ENCODE data around the gene DDX20.
A peak's percentile ranks its signal among the peaks of the same experiment; 100 is the strongest.

Gene DDX20

DNA sequence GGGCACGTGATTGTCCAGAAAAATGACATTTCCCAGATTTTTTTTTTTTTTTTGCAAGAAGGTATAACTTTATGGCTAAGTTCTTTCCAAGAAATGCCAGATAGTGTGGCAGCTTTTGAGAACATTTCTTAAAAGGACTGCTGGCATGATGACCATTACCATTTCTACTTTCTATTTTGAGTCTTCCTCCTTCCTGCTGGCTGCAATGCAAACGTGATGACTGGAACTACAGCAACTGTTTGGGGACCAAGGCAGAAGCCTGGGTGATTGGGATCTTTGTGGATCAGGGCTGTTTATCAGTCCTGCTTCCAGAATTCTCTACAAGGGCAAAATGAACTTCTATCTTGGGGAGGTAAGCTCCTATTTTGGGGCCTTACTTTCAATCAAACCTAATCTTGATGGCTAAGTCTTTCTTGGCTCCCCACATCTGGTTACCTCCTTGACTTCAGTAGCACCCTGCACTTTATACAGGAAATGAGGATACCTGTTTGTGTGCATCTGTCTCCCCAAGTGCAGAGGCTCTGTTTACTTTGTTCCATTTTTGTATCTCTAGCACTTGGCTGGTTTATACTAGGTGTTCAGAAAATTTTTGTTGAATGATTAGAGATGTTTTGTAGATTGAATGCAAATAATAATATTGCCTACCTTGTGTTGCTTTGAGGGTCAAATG, 3.7 kb upstream of the DDX20 start:
- DNase-seq, result no peak

DNA sequence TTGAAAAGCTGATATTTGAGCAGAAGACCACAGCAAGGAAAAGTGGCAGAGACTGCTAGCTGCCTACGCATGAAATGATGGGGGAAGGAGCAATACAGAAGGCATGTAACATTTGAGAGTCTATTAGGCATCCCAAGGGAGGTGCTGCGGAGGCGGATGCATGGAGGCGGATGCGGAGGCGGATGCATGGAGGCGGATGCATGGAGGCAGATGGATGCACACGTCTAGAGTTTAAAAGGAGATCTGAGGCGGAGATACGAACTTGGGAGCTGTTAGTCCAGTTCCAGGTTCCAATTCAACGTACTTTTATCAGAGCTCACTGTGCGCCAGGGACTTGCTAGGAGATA, 744 bp upstream of the DDX20 start:
- peak; percentile 72 for DNase-seq

DNA sequence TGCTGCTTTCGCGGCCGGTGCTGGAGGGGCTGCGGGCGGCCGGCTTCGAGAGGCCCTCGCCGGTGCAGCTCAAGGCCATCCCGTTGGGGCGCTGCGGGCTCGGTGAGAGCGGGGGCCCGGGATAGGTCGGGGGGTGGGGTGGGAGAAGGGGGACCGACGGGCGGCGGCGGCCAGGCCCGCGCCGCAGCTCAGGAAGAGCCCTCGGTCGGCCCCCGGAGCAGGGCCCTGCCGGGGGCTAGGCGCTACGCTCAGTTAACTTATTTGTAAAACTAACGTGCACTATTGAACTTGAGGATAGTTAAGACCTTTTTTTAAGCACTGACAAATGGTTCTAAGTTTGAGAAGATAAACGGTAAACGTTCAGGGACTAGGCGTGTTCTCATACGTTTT, 418 bp downstream of the DDX20 start:
- no peak for DNase-seq

DNA sequence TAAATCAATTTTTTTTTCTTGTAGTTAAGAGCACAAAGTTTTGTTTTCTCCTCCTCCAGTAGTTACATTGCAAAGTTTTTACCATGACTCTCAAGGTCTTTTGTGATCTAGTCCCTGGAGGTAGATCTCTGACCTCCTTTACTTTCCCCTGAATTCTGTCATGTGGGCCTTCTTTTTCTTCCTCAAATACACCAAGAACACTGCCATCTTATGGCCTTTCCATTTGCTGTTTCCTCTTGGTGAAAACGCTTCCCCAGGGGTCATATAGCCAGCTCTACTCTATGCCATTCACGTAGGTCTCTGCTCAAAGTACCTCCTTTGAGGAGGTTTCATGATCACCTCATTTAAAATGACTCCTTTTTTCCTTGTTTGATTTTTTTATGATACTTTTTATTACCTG, 2.7 kb downstream of the DDX20 start:
- no peak for DNase-seq

DNA sequence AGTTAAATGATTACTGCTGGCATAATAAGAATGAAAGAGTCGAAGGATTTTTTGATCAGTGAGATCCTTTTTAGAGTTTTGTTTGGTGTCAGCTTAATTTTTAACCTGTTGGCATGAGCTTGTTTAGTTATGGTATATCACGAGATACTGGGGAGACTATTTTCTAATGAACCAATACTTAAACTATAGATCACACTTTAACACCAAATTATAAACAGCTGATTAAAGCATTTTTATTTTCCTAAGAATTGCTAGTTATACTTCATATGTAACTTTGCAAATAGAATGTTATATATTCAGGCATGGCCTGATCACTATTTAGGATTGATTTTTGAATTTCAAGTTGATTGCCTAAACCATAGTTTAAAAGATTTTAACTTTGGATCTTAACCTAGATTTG, 6.0 kb downstream of the DDX20 start:
- DNase-seq, result no peak

DNA sequence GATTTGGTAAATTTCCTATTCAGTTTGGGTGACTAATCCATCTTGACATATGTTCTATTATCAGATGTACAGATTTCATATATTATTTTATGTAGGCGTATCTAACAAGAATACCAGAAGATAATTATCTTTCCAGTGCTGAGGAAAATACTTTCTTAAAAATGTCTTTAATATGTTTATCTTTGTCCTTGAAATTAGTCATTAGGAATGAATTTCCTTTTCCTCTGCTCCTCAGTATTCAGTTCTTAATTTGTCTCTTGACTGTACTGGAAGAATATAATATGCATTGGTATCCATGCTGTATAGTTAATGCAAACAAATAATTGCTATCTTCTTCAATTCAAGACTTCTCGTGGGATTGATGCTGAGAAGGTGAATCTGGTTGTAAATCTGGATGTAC, 6.6 kb downstream of the DDX20 start:
- no peak for DNase-seq

DNA sequence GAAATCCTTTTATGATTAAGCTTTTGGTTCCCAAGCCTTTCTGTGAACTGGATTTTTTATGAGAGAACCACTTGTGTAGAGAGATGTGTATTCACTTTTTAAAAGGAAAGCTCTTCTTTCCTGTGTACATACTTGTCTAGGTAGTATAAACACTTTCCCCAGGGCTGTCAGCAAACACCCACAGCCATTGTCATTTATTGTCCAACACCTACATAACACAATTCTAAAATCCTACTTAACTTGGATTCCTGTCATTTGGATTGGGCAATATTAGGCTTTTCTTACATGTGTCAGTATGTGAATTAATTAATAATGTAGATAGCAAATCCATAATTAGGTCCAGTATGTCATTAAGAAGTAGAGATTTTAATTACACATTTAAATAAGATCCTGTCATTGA, 12.3 kb downstream of the DDX20 start:
- no peak for DNase-seq

DNA sequence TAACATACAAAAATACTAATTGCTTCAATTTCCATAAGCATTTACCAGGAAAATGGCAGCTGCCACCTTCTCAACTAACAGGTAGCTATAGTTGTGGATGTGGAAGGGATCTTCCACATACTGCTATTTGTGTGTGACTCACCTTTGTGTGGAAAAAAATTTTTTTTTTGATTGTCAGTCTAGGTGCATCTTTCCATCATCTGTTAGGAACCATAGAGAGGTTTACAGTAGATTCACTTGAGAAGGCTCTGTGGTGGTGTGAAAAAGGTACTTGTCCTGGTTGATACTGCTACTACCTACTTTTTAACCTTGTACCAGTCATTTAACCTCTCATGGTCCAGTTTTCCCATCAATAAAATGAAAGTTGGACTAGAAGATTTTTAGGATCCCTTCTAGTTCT, 12.9 kb downstream of the DDX20 start:
- no peak for DNase-seq

DNA sequence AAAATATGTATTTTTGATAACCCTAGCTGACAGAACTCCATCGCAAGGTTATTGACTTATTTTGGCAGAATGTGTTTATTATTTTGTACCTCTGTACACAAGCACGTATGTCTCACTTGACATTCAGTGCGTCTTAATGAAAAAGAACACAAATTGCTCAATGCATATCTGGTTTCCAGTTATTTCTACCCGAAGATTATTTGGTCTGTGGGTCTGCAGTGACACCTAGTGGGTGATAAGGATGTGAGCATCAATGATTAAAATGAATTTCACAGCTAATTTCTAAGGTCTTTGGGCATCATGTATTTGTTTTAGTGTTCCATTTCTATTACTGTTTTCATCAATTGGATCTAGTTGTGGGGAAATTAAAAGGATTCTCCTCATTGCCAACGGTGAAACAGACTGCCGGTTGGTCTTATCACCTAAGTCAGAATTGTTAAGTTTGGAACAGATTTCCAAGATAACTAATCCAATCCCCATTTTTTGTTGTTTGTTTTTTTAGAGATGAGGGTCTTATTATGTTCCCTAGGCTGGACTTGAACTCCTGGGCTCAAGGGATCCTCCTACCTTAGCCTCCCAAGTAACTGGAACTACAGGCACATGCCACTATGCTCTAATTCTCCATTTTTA, 13.9 kb downstream of the DDX20 start:
- peak; percentile 71 for DNase-seq

DNA sequence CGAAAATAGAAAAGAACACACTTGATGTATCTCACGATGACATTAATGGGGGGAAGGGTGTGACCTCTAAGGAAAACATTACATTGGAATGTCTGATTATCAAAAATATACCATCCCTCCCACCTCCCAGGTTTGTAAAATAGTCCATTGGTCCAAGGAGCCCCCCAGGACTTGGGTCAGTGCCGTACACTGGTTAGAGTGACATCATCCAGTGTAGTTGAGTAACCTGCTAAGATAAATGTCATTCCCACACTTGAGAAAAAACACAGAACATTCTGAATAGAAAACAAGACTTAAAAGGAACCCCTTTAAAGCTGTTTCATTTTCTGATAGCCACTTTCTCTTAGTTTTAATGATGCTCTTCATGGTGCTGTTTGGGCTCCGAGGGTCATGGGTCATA, 15.2 kb downstream of the DDX20 start:
- no peak for DNase-seq

DNA sequence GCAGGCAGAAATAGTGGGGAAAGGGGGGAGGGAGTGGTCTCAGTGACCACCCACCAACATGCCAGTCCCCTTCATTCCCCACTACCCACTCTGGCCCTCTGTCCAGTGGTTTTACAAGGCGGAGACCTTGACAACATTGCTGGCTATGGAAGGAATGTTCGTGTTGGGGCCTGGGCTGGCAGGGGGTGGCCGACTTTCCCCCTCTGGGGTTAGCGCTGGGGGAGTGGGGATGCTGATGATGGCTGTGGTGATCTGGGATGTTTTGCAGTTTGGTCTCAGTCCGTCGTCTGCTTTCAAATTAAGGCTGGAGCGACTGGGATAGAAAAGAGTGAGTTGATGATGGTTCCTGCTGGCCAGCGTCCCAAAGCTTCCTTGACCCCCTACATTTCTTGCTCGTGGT, 20.3 kb downstream of the DDX20 start:
- DNase-seq, result peak; percentile 32

DNA sequence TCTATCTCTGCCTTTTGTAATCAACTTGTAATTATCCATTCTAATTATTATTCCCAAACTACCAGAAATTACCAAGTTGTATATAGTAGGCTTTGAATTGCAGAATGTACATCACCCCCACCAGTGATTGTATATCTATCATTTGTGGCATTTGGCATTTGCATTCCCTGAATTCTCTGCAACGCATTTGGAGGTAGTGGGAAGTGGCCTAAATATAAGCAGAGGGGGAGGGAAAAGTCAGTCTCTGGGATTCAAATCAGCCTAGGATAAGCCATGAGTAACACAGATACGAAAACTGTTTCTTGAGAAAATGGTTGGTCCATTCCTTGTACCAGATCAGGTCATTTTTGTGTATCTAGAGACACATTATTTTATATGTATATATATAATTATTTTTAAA, 20.7 kb downstream of the DDX20 start:
- DNase-seq, result peak; percentile 83

DNA sequence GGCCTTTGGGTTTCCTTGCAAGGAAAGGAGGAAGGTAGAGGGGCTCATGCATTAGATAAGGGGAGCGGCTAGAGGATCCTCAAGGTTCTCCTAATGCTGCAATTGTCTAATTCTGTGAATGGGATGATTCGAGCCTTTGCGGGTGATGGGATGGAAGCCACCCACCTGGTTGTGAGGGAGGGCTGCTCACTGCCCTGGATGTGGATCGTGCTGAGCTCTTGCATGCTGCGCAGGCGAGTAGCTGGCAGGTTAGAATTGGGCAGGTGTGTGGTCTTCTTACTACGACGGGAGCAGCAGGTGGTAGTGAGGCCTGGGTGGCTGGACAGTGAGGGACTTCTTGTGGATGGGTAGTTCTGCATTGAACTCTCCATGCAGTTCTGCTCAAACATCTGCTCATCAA, 21.2 kb downstream of the DDX20 start:
- DNase-seq, result no peak

DNA sequence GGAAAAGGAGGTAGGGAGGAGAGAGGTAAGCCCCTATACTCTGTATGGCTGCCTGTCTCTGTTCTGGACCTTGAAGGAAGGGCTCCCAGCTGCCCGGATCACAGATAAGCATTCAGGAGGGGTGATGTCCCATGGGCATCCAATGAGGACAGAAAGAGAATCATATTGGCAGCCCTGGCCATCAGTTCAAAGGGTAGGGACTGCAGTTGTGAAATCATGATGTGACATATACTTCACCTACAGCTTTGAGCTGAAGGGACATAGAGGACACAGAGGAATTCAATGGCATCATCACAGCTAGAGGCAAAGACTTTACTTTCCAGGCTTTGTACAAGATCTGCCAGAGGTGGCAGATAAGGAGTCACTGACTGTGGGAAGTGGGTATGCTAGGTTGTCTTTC, 21.6 kb downstream of the DDX20 start:
- no peak for DNase-seq

DNA sequence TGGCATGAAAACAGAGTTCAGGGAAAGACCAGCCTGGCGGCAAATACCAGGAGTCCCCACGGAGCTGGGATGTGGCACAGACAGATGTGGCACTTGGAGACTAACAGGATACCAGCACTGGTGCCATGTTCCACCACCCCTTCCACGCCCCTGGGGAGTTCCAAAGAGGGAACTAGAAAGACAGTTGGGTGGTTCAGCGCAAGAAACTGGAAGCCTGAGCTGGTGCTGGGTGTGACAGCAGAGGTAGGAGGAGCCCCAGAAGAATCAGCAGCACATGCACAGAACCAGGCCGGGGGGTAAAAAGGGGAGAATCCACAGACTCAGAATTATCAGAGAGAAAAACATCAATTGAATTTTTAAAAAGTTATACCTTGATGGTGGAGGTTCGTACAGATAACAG, 22.4 kb downstream of the DDX20 start:
- no peak for DNase-seq

DNA sequence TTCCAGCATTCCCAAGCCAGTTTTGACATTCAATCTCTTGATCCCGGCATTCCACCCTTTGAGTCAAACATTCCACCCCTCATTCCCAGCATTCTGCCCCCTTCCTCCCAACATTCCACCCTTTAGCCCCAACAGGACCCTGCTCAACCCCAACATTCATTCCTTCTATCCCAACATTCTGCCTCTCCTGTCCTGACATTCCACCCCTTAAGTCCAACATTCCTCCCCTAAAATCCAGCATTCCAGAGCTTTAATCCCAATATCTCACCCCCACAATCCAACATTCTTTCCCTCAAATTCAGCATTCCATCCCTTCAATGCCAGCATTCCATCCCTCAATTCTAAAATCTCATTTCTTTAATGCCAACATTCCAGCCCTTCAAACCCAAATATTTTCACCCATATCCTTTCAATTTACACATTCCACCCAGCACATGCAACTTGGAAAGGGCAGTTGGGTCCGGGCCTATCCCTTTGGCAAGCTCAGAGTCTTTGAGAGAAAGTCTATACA, 22.9 kb downstream of the DDX20 start:
- DNase-seq, result peak; percentile 89

DNA sequence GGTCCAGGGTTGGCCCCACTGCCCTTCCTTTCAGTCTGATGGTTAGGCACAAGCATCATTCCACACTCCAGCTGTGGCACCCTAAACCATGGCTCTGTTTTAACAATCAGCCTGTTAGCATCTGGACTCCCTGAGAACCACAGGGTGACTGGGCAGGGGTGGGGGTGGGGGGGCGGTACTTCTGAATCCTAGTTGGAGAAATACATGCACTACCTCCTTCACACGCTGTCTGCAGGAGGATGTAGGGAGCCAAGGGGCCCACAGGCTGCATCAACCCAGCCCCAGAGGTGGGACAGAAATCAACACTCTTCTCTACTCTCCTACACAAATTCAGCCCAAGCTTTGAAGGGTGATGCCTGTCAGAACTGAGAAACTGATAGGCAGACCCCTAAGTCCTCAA, 23.8 kb downstream of the DDX20 start:
- no peak for DNase-seq

DNA sequence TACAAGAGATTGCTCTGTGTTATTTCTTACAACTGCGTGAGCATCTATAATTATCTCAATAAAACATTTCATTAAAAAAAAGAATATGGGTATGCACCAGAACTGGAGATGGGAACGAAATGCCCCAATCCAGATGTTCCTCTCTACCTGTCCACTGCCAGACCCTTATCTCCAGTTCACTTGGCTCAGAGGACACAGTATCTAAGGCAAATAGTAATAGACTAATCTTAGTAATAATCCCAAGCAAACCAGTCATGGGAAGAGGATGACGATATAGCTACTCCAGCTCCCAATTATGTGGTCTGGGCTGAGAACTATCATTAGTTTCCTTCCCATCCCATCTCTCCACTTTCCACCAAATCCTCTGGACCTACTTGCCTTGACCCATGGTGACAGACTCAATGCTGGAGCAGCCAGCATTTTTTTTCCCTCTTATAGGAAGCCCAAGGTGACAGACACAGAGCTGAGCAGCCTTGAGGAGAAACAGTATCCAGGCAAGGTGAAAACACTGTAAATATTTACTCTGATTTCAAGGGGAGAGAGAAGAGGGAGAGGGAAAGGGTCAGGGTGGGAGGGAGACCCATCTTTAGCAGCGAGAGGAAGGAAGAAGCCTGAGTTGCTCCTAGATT, 28.7 kb downstream of the DDX20 start:
- DNase-seq, result no peak

DNA sequence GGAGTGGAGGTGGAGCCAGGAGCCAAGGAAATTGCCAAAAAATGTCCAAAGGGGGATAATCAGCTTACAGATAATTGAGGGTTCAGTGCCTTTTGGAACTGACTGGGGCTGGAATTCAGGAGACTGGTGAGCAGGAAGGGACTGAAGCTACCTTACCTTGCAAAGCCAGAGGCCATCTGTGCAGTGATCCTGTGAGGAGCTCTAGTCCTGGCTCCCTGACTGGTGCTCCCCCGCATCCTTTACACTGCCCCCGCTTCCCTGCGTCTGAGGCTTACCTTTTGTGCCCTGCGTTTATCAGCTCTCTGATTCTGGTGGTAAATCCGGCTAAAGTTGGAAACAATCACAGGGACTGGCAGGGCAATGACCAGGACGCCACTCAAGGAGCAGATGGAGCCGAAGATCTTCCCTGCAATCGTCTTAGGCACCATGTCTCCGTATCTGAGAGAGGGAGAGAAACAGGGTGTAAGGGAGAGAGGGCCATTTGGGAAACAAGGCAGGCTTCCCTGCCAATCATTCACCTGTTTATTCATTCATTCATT, 31.0 kb downstream of the DDX20 start:
- no peak for DNase-seq

DNA sequence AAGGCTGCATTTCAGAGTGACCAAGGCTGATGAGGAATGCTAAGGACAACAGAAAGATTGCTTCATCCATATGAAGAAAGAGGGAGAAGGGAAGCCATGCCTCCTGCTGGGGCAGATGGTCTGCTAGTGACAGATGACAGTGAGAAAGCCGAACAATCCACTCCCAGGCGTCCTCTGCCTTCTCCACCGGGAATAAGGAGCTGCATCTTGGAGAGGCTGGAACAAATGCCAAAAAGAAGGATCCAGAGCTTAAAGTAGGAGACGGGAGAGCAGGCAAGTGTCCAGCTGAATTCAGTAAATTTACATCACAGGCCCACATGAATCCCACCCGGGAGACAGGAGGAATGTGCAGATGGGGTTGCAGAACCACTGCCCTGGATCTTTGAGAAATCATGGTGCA, 33.4 kb downstream of the DDX20 start:
- DNase-seq, result peak; percentile 30

DNA sequence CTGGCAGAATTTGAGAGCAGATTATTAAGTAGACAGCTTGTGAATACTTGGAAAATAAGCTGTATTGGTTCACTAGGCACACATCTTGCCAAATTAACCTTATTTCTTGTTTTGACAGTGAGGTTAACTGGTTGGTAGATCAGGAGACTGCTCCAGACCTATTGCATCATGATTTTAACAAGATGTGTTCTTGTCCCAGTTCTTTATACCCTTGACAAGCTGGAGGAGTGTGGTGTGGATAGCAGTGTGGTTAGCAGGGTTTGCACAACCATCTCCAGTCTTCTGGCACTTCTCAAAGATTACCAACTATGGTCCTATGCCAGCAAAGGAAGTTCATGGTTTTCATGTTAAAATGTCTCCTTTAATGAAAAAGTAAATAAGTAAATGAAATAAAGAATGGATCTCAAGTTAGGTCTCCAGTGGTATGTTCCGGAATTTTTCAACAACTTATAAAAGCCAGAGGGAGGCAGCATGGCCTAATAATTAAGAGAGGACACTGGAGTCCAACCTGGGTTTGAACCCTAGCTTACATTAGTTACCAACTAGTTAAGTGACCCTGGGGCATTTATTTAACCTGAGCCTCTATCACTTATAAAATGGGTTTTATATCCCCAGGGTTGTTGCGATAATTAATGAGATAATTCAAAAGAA, 34.1 kb downstream of the DDX20 start:
- DNase-seq, result peak; percentile 65

DNA sequence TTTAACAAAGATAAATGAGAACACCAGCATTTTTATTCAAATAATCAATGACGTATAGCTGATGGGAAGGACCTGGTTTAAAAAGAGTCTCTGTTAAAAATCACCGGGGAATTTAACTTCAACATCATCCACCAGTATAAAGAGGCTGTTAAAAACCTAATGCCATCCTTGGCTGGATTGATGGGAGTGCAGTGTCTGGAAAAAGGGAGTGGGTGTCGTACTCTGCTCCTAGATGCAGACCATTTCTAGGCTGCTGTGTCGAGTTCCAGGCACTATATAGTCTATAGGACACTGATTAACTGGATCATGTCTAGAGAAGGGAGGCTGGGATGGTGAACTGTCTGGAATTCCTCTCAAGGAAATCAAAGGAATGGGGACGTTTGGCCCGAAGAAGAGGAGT, 36.1 kb downstream of the DDX20 start:
- no peak for DNase-seq

DNA sequence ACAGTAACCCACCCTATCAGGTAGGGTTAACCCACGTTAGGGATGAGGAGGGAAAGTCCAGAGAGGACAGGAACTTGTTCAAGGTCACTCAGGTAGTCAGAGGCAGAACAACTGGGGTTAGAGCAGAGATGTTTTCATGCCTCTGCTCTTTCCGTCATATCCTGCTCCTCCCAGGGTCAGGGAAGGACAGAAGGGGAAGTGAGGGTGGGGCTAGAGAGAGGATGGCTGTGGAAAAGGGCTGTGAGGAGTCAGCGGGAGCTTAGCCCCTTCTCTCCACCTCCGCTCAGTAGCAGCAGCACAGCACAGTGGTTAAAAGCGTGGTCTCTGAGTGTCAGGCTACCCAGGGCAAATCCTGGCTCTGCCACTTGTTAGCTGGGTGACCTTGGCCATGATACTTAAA, 36.5 kb downstream of the DDX20 start:
- DNase-seq, result no peak

DNA sequence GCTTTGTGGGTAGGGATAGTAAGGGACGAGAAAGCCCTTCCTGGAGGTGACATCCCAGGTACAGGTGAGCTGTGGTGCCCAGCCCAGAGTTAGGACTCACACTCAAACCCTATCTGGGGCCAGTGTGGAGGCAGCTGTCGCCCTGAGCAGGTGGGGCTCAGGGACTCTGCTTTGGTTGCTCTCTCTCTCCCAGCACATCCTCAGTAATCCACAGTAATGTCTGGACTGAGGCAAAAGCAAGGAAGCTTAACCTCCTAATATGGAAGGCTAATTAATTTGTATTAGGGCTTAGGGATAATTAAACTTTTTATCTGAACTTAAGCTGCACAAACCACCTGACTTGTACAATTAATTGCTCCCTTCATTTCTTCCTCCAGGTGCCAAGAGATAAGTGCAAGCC, 38.2 kb downstream of the DDX20 start:
- DNase-seq, result no peak
